KBM-7 (cell line): ENCODE measurements around the gene QKI.
"Not testable (repeated sequence)": the region's sequence is repeated elsewhere in the genome, so short reads cannot be mapped to it uniquely, and the experiment has no call there.

ENCODE experiments used
- DNase-seq: peaks from one replicate; pipeline ENCODE4 v3.0.0-alpha.2; 2015
- in situ Hi-C: fragments of 300-500 bp; cut with MboI; formaldehyde crosslinking; loops from 2 replicates; pipeline ENCODE4 v1.14.3; 2020; ENCODE audit warnings: low sequenced_read_pairs, low pct_unique_long_range_greater_than_20kb, mixed read lengths

The QKI gene

GRCh38 chr6:163463795-163464194 lies 49.3 kb downstream of the QKI start:
- no peak for DNase-seq

GRCh38 chr6:163466839-163467390 lies 52.4 kb downstream of the QKI start:
- in situ Hi-C loops, result no loop called here
- DNase-seq, result no peak

More at GRCh38 chr6:163463795-163464194, 49.3 kb downstream of the QKI start:
- in situ Hi-C loops, result no loop called here

GRCh38 chr6:163468738-163469137 lies 54.2 kb downstream of the QKI start:
- in situ Hi-C loops, result no loop called here

DNA sequence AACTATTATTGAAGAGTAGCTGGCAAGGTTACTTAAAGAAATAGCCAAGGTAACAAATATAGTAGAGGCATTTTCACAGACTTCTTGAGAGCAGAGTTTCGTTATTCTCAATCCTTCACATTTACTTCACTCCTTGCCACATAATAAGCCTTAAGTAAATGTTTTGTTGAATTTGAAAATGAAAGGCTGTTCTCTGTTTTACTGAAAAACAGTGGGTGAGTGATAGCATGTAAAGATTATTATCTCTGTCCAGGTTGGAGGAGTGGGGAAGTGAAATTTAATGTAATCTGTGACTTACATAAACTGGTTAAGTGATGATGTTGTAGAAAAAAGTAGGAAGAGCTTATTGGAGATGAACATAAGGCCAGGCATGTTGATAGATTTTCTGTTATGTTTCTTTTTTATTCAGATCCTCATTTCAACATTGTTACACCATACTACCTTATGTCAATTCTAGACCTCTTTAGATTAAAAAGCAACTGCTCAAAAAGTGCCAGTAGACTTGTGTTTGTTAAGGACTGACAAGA lies 55.0 kb downstream of the QKI start:
- in situ Hi-C loops, result no loop called here
- no peak for DNase-seq

More at GRCh38 chr6:163468738-163469137, 54.2 kb downstream of the QKI start:
- DNase-seq, result no peak

DNA sequence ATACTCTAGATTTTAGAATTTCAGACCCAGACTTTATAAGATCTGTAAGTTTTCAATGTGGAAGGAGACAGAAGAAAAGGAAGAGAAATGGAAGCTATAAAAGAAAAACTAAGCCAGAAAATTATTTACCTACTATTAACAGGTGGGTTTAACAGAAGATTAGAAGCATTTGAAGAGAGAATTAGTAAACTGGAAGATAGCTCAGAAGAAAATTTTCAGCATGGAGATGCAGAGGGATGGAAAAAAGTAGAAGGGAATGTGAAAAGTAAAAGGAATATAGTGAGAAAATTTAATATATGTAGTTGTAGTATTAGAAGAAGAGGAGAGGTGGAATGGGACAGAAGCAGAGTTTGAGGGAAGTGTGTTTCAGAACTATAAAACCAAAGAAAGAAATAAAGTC lies 56.1 kb downstream of the QKI start:
- in situ Hi-C loops, result no loop called here
- no peak for DNase-seq

- no peak for DNase-seq
- in situ Hi-C loops, result no loop called here
These were observed 60.1 kb downstream of the QKI start for GRCh38 chr6:163474581-163474980.

- in situ Hi-C loops, DNase-seq: not testable (repeated sequence)
These were observed 62.4 kb downstream of the QKI start for GRCh38 chr6:163476946-163477345.

- in situ Hi-C loops, result no loop called here
These were observed 68.6 kb downstream of the QKI start for GRCh38 chr6:163483107-163483506.

DNA sequence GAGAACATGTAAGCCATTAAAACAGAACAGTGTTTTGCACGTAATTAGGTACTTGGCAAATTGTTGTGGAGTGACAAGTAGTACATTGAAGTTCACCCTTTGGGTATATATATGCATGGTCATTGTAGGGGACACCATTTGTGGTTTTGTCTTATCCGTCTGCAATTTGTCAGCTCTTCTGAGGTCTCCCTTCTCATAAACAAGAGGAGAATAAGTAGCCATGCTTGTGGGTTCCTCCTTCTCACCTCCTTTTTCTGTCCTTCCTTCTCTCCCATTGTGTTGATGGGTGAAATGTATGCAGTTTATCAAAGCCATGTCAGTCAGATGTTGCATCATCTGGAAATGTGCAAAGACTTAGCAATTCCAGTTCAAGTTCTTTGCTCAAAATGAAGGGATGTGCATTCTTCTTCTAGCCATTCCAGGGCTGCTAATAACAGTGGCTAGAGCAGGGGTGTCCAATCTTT lies 70.9 kb downstream of the QKI start:
- in situ Hi-C loops, result no loop called here
- DNase-seq, result no peak

More at GRCh38 chr6:163483107-163483506, 68.6 kb downstream of the QKI start:
- DNase-seq, result no peak

DNA sequence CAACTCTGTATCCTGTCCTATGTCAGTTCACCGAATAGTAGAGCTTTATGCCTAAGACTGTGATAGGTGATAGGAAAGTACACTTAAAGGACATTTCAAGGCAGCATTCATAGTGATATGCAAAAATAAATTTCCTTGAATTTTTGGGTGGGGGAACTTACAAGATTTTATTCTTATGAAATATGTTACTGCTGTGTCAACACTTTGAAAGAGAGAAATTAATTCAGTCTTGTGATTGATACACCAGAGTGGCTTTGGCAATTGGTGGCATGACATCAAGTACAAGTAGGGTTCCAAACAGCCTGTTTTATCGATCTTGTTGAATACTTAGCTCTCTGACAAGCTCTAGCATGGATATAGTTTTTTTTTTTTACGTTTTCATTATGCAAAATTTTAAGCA lies 72.3 kb downstream of the QKI start:
- DNase-seq, result no peak
- in situ Hi-C loops, result no loop called here

- DNase-seq, result no peak
These were observed 73.1 kb downstream of the QKI start for GRCh38 chr6:163487606-163488005.

DNA sequence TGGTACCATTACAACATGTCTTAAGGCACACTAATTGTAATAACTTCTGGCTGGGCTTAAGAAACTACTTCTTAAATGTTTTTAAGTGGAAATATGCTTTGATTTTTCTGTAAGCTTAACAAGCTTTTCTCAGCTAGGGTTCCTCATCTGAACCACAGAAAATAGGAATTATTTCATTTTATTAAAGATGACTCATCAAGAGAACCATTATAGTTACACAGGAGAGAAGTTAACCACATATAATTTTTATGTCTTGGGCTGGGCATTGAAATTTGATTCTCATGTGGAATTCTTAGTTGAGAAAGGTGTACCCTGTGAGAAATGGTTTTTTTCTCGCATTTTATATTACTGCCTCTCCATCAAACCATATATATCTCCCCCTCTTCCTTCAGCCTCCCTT lies 75.1 kb downstream of the QKI start:
- in situ Hi-C loops, result no loop called here
- no peak for DNase-seq

More at GRCh38 chr6:163487606-163488005, 73.1 kb downstream of the QKI start:
- in situ Hi-C loops, result no loop called here

DNA sequence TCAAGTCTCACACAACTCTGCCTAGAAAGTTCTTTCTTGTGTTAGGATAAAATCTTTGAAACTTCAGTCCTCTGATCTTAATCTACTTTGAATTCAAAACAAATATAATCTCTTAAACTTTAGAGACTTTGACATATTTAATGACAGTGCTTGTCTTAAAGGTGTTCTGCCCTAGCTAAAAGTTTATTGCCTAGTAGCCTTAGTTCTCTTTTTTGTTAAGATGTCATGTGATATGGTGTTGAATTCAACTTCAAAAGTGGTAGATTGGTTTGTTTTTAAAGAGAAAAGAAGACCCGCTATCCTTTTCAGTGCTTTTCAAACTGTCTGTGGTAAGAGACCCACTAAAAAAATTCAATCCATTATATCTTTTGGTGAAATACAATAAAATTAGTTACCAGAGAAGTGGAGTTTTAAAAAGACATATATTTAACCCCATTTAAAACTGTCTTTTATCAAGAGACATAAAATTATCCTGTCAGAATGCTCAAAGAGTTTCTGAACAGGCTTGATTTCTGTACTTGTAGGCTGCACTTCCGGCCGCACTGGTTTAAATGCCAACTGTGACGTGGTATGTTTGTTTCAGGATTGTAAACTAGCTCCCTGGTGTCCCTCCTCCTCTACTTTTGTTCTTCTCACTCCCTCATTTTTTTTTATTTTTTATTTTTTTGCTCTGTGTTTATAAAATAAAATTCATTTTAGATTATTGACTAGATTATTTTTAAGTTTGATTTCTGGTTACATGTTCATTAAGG lies 76.5 kb downstream of the QKI start:
- in situ Hi-C loops, result no loop called here
- peak; percentile 14 for DNase-seq

- no peak for DNase-seq
- in situ Hi-C loops, result no loop called here
These were observed 77.3 kb downstream of the QKI start for GRCh38 chr6:163491737-163492300.

DNA sequence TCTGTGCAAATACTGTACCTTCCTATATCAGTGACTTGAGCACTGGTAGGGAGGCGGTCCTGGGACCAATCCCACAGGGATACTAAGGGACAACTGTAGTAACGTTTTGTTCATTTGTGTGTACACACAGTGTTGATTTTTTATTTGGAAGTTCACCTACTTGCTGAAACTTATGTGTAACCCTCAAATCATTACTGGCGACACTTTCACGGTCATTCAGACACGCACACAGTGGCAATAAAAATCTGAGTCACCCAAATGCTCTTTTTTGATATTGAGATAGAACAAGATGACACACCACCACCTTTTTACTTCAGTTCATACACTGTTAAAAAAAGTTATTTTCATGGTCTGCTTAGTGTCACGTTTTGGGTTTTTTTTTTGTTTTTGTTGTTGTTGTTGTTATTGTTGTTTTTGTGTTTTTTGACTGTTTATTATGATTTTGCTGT lies 79.8 kb downstream of the QKI start:
- no peak for DNase-seq
- in situ Hi-C loops, result no loop called here

GRCh38 chr6:163496205-163496604 lies 81.7 kb downstream of the QKI start:
- DNase-seq, result no peak
- in situ Hi-C loops, result no loop called here

DNA sequence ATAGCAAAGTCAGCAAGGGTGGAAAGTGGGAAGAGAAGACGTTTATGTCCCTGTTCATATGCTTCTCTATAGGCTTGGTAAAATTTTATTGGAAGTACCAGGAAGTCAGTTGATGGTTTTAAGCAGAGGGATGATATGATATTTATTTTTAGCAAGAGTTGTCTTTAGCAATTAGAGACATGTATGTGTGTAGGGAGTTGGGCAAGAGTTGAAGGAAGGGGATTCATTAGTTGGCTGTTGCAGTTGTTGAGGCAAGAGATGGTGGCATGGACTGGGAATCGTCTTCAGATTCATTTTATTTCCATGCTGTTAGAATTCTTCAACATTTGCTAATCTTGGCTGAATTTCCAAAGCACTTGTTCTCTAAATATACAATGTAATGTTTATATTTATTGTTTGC lies 85.6 kb downstream of the QKI start:
- in situ Hi-C loops, result no loop called here
- DNase-seq, result no peak

- in situ Hi-C loops, result no loop called here
- no peak for DNase-seq
These were observed 86.5 kb downstream of the QKI start for GRCh38 chr6:163501026-163501425.

- DNase-seq, result no peak
- in situ Hi-C loops, result no loop called here
These were observed 86.9 kb downstream of the QKI start for GRCh38 chr6:163501439-163501838.

DNA sequence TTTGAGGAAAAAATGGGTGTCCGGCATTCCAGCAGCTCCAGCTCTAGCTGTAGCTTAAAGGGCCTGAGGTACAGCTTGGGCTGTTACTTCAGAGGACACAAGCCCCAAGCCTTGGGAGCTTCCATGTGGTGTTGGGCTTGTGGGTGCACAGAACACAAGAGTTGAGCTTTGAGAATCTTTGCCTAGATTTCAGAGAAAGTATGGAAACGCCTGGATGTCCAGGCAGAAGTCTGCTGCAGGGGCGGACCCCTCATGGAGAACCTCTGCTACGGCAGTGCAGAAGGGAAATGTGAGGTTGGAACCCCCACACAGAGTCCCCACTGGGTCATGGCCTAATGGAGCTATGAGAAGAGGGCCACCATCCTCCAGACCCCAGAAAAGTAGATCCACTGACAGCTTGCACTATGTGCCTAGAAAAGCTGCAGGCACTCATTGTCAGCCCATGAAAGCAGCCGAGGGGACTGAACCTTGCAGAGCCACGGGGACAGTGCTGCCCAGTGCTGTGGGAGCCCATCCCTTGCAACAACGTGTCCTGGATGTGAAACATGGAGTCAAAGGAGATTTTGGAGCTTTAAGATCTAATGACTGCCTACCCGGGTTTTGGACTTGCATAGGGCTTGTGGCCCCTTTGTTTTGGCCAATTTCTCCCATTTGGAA lies 90.6 kb downstream of the QKI start:
- no peak for DNase-seq
- in situ Hi-C loops, result no loop called here
